Endothelial cell of umbilical vein (primary cell): ENCODE measurements around the gene BCAP31. TPM values are rescaled to one million over a fixed set of nuclear protein-coding genes. Genes with fewer than 3 reads are reported as not detected.

Experiments used
- BruUV-seq: library from RNA; stranded (reverse); fragments of 400-500 nt; replicated peaks from 2 replicates; lab custom pipeline; 2021; lab: Mats Ljungman, UMichigan
- CTCF ChIA-PET: fragments of 300-600, 350-600 bp; sonication (Branson Sonifier 250); formaldehyde crosslinking; loops from one replicate; lab custom pipeline; 2021; ENCODE audit warnings: antibody characterized with exemption, inconsistent platforms; lab: Charles Lee
- POLR2A ChIA-PET: fragments of 300-600, 350-600 bp; sonication (Branson Sonifier 250); formaldehyde crosslinking; loops from one replicate; lab custom pipeline; 2021; ENCODE audit warnings: antibody characterized with exemption, inconsistent platforms; lab: Charles Lee
- DNase-seq: peaks from one replicate; pipeline ENCODE4 v3.0.0-alpha.2; 2011; ENCODE audit warnings: low read depth, low spot score
- FAIRE-seq: peaks from 2 replicates; lab custom pipeline; 2011; peaks lifted over from hg19 to GRCh38; lab: Jason Lieb, UNC
- H2AFZ ChIP-seq: 2 replicates; pipeline ENCODE4 v1.6.0; 2012; ENCODE audit warnings: low read depth, low read length, control low read depth, inconsistent platforms
- H3K27ac ChIP-seq: 2 replicates; pipeline ENCODE4 v1.5.1; 2011; ENCODE audit warnings: low read depth, mild to moderate bottlenecking, control low read depth, low read length, moderate library complexity; ENCODE audit not compliant: insufficient read depth
- H3K27me3 ChIP-seq, 2 experiments: 2 replicates each; pipeline versions ENCODE4 v1.6.0 to v1.6.1; 2011; ENCODE audit warnings: low read length in 2 of 2, mixed read lengths in 1 of 2; ENCODE audit not compliant: control insufficient read depth in 2 of 2, insufficient read depth in 2 of 2
- H3K36me3 ChIP-seq, 2 experiments: 2 replicates in 1 of 2; 3 replicates in 1 of 2; pipeline ENCODE4 v1.5.1; 2011; ENCODE audit warnings: low read length in 2 of 2, mild to moderate bottlenecking in 1 of 2, moderate library complexity in 1 of 2; ENCODE audit not compliant: control insufficient read depth in 2 of 2, insufficient read depth in 2 of 2; ENCODE audit errors: extremely low read depth in 1 of 2
- H3K4me1 ChIP-seq: 3 replicates; pipeline ENCODE4 v1.5.1; 2011; ENCODE audit warnings: mild to moderate bottlenecking, low read length; ENCODE audit not compliant: control insufficient read depth, insufficient read depth; ENCODE audit errors: extremely low read depth
- H3K4me2 ChIP-seq: 2 replicates; pipeline ENCODE4 v1.6.1; 2011; ENCODE audit warnings: low read length, control low read depth, mixed read lengths; ENCODE audit not compliant: insufficient read depth
- H3K4me3 ChIP-seq, 3 experiments: fragments of 200-600 bp in 1 of 3; sonication (generic), shearing (Covaris generic) in 1 of 3; replicated peaks in 1 of 3; 2 replicates each; pipeline ENCODE4 v1.5.1; 2011 to 2016; ENCODE audit warnings: control low read depth in 3 of 3, low read length in 3 of 3, mild to moderate bottlenecking in 2 of 3, inconsistent platforms in 1 of 3, low read depth in 1 of 3, moderate library complexity in 1 of 3; ENCODE audit not compliant: insufficient read depth in 1 of 3
- H3K79me2 ChIP-seq: 2 replicates; pipeline ENCODE4 v1.6.0; 2012; ENCODE audit warnings: low read length, inconsistent platforms; ENCODE audit not compliant: control insufficient read depth, insufficient read depth
- H3K9ac ChIP-seq: replicated peaks from 2 replicates; pipeline ENCODE3; 2011; ENCODE audit warnings: low read length, control low read depth; ENCODE audit not compliant: insufficient read depth; ENCODE audit errors: extremely low read depth
- H3K9me1 ChIP-seq: replicated peaks from 3 replicates; pipeline ENCODE4 v1.6.0; 2011; ENCODE audit warnings: mild to moderate bottlenecking, low read length; ENCODE audit not compliant: control insufficient read depth, insufficient read depth; ENCODE audit errors: extremely low read depth
- H3K9me3 ChIP-seq: replicated peaks from 2 replicates; pipeline ENCODE4 v1.5.1; 2012; ENCODE audit warnings: low read length, inconsistent platforms; ENCODE audit not compliant: control insufficient read depth, insufficient read depth
- H4K20me1 ChIP-seq: replicated peaks from 2 replicates; pipeline ENCODE3; 2011; ENCODE audit warnings: mild to moderate bottlenecking, low read length; ENCODE audit not compliant: control insufficient read depth, insufficient read depth; ENCODE audit errors: extremely low read depth
- CTCF ChIP-seq, 2 donors: IDR thresholded peaks; 1 replicate in 1 of 2; 2 replicates in 1 of 2; pipeline ENCODE4 v1.5.1; 2011; ENCODE audit warnings: low read length in 2 of 2, mild to moderate bottlenecking in 2 of 2, moderate library complexity in 2 of 2, control low read depth in 1 of 2, inconsistent platforms in 1 of 2, low read depth in 1 of 2; ENCODE audit not compliant: insufficient read depth in 1 of 2; ENCODE audit errors: extremely low read depth in 1 of 2
- EZH2 ChIP-seq: IDR thresholded peaks from 2 replicates; pipeline ENCODE4 v1.6.1; 2012; ENCODE audit warnings: borderline replicate concordance, low read depth, mild to moderate bottlenecking, moderate library complexity, low read length, inconsistent platforms; ENCODE audit not compliant: severe bottlenecking
- FOS ChIP-seq: IDR thresholded peaks from 2 replicates; pipeline ENCODE4 v1.6.1; 2011; ENCODE audit warnings: mild to moderate bottlenecking, low read length, moderate library complexity, borderline replicate concordance; ENCODE audit not compliant: insufficient read depth
- GATA2 ChIP-seq: IDR thresholded peaks from 2 replicates; pipeline ENCODE4 v1.7.0; 2011; ENCODE audit warnings: low read depth, mild to moderate bottlenecking, moderate library complexity, mixed read lengths, low read length; ENCODE audit not compliant: insufficient read length, insufficient read depth
- JUN ChIP-seq: IDR thresholded peaks from 2 replicates; pipeline ENCODE4 v1.6.1; 2011; ENCODE audit warnings: borderline replicate concordance, low read depth; ENCODE audit not compliant: insufficient read length, insufficient read depth
- MAX ChIP-seq: IDR thresholded peaks from 2 replicates; pipeline ENCODE4 v1.6.1; 2011; ENCODE audit not compliant: insufficient read depth, insufficient read length
- MYC ChIP-seq: IDR thresholded peaks from one replicate; pipeline ENCODE4 v1.6.1; 2011; ENCODE audit warnings: mild to moderate bottlenecking, low read depth, low read length
- POLR2A ChIP-seq: IDR thresholded peaks from 2 replicates; pipeline ENCODE4 v1.6.1; 2012; ENCODE audit warnings: low read depth, mild to moderate bottlenecking, control low read depth, low read length
- POLR2AphosphoS5 ChIP-seq: IDR thresholded peaks from 2 replicates; pipeline ENCODE4 v1.6.1; 2012; ENCODE audit warnings: low read depth, mild to moderate bottlenecking, control low read depth, low read length, moderate library complexity; ENCODE audit not compliant: insufficient read depth
- dilution Hi-C: fragments of 300-500 bp; cut with MboI; formaldehyde crosslinking; loops from one replicate; pipeline ENCODE4 v1.15.0; 2019; ENCODE audit warnings: low sequenced_read_pairs; ENCODE audit not compliant: extremely low pct_ligation_motif_present
- intact Hi-C: fragments of 100-400 bp; cut with micrococcal nuclease; formaldehyde crosslinking; loops from one replicate; pipeline ENCODE4 v1.10.0; 2022
- polyA plus RNA-seq, 4 experiments: library from polyadenylated mRNA; depleted of rRNA in 3 of 4; stranded (reverse) in 3 of 4; unstranded in 1 of 4; fragments of >200 nt; gene quantifications; 2 replicates each; pipeline versions ENCODE4 v1.2.1 to v1.2.3, GENCODE V29; 2011 to 2012; ENCODE audit warnings: missing spikeins in 1 of 4
- total RNA-seq: library from RNA; stranded (reverse); gene quantifications from 2 replicates; pipeline ENCODE4 v1.2.3, GENCODE V29; 2021

The BCAP31 gene
- total and polyA plus RNA-seq, 2 donors (not counting 3 experiments of a cell fraction or from before 2014, with no cell fraction given): 169 to 203 TPM

GRCh38 chrX:153740631-153741222 lies 16.5 kb upstream of the BCAP31 start:
- Histone ChIP-seq H4K20me1 (no peaks in the 10 kb centered on the region), H3K4me1 (no peaks in the 10 kb centered on the region), H3K27me3 (no peaks in the 10 kb centered on the region), H3K27ac (no peak overlapping the region), H2AFZ (no peak overlapping the region), H3K36me3 (no peaks in the 10 kb centered on the region), H3K4me2 (no peak overlapping the region), H3K4me3 (no peak overlapping the region), H3K79me2 (no peaks in the 10 kb centered on the region), H3K9me1 (no peaks in the 10 kb centered on the region), H3K9ac (no peak overlapping the region), H3K9me3 (no peaks in the 10 kb centered on the region)
- CTCF ChIA-PET: no interaction called here
- no peak for DNase-seq
- POLR2A ChIA-PET: no interaction called here
- FAIRE-seq: no peak
- dilution Hi-C loops (no loop called here), intact Hi-C loops (no loop called here)
- BruUV-seq: no TSS peak
- TF ChIP-seq MYC (no peak), JUN (no peak), FOS (no peak), MAX (no peak), GATA2 (no peak)

- no peak for DNase-seq
Measured at GRCh38 chrX:153739754-153740486, 15.7 kb upstream of the BCAP31 start.

More at GRCh38 chrX:153739754-153740486, 15.7 kb upstream of the BCAP31 start:
- Histone ChIP-seq H3K27me3 (no peaks in the 10 kb centered on the region), H3K9me1 (no peaks in the 10 kb centered on the region), H3K79me2 (no peaks in the 10 kb centered on the region), H3K4me3 (no peak overlapping the region), H4K20me1 (no peaks in the 10 kb centered on the region), H3K9ac (no peak overlapping the region), H3K27ac (no peak overlapping the region), H3K36me3 (no peaks in the 10 kb centered on the region), H3K4me1 (no peaks in the 10 kb centered on the region), H3K4me2 (no peak overlapping the region), H3K9me3 (no peaks in the 10 kb centered on the region), H2AFZ (no peak overlapping the region)
- no peak for TF ChIP-seq POLR2AphosphoS5
- no peak for TF ChIP-seq FOS
- no peak for TF ChIP-seq MYC
- TF ChIP-seq EZH2: no peak
- TF ChIP-seq MAX: no peak
- no peak for TF ChIP-seq GATA2
- TF ChIP-seq JUN: no peak
- TF ChIP-seq POLR2A: no peak
- no peak for TF ChIP-seq CTCF (IDR thresholded peaks at IDR 0.05; ENCODE audit: extremely low read depth in 1 of 2, insufficient read depth in 1 of 2, low read depth in 1 of 2, low read length in 2 of 2)
- ChIA-PET CTCF (no interaction called here), POLR2A (no interaction called here)
- no TSS peak for BruUV-seq
- intact Hi-C loops: no loop called here
- dilution Hi-C loops: no loop called here
- FAIRE-seq: no peak
